ENCODE results near the gene ZNF74.
"Not testable (repeated sequence)": the region's sequence is repeated elsewhere in the genome, so short reads cannot be mapped to it uniquely, and the experiment has no call there.

Gene ZNF74

DNA sequence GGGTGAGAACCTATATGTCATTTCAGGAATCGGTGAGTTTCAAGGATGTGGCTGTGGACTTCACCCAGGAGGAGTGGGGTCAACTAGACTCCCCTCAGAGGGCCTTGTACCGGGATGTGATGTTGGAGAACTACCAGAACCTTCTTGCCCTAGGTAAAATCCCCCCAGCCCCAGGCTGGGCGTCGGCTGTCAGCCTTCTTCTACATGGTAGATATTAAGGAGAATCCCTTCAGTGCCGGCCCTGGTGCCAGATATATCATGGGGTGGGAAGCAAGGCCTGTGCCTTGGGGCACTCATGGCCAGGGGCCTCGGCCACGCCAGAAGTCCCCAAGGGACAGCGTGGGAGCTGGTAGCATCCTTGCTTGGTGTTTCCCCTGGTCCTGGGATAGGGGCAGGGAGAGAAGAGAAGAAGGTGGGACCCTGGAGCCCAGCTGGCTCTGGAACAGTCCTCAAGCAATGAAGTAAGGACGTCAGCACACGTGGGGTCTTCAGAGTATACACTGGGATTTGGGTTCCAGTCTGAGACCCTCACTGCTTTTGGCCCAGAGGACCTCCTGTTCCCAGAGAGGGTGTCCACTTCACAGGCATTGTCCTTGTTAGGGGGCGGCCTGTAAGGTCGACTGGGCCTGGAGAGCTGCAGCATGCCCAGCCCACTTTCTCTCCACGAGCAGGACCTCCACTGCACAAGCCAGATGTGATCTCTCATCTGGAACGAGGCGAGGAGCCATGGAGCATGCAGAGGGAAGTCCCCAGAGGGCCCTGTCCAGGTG, 6.8 kb downstream of the ZNF74 start:
- DNase-seq (ENCODE audit: low read depth in 3 of 3): no peak

DNA sequence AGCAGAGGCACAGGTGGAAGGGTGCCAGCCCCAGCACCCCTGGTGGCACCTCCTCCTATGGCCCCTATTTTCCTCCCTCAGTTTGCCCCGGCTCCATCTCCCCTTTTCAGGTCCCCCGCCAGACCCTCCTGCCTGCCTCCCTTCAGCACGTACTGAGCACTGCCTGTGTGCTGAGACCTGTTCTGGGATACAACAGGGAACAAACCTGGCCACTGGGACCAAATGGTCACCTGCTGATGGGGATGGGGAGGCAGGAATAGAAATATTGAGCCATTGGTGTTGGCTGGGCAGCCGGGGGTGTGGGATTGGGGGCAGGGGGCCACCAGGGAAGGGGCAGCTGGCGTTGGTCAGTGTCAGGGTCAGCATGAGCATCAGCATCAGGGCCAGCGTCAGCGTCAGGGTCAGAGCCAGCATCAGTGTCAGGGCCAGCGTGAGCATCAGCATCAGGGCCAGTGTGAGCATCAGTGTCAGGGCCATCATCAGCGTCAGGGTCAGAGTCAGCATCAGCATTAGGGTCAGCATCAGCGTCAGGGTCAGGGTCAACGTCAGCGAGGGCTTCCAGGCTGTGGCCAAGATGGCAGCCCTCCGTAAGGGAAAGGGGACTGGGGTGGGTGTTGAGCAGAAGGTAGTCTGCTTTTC, 7.5 kb downstream of the ZNF74 start:
- DNase-seq (ENCODE audit: low read depth in 3 of 3): no peak

DNA sequence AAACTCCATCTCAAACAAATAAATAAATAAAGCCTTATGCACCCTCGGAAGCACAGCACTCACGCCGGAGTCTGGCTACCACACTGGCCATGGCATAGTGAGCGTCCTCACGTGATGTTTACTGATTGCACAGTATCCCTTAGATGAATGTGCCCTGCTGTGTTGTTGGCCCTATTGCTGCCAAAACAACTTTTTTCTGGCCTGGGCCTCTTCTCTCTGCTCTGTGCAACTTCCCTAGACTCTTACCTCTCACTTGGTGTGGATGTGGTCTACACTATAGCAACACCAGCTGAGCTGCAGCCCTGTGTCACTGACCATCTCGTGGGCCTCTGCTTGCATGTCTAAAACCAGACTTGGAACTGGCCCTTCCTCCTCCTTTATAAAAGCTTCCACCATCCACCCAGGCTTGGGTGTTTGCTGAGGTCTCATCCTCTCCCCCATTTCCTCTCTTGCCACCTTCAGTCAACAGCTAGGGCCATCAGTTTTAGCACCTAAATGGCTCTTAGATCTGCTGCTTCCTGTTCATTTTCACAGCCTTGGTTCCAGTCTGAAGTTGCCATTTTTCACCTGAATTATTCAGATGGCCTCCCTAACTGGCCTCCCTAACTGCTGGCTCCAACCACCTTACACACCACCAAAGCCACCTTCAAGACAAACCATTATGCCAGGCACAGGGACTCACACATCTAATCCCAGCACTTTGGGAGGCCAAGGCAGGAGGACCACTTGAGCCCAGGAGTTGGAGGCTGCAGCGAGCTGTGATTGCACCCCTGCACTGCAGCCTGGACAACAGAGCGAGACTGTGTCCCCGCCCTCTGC, 9.2 kb downstream of the ZNF74 start:
- DNase-seq (ENCODE audit: low read depth in 3 of 3): no peak

DNA sequence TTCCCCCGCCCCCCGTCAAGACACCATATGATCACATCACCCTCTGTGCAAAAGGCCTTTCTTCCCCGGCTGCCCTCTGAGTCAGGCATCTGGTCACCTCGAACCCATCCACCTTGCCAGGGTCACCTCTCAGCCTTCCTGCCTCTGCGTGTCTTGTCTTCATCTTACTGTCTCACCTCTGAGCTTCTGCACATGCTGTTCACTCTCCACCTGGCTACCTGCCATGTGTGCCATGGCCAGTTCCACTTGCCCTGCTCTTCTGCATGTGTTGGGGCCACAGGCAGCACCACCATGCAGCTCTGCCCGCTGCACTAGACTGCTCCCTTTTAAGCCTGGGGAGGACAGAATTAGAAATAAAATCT, 9.8 kb downstream of the ZNF74 start:
- DNase-seq (ENCODE audit: low read depth in 3 of 3): no peak

DNA sequence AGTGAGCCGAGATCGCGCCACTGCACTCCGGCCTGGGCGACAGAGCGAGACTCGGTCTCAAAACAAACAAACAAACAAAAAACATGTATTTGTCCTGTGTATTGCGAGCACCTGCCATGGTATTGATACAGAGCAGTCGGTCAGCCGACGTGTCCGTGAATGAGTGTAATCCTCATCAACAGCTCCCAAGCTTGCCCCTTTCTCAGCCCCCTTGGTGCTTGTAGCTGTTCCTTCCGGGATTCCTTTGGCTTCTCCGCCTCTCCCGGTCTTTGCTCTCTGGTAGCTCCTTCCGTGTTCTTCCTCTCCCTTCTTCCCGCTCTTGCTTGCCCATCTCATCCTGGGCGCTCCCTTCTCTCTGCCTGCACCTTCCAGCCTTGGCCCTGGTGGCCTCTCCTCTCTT, 10.9 kb downstream of the ZNF74 start:
- no peak for DNase-seq (ENCODE audit: low read depth in 3 of 3)

DNA sequence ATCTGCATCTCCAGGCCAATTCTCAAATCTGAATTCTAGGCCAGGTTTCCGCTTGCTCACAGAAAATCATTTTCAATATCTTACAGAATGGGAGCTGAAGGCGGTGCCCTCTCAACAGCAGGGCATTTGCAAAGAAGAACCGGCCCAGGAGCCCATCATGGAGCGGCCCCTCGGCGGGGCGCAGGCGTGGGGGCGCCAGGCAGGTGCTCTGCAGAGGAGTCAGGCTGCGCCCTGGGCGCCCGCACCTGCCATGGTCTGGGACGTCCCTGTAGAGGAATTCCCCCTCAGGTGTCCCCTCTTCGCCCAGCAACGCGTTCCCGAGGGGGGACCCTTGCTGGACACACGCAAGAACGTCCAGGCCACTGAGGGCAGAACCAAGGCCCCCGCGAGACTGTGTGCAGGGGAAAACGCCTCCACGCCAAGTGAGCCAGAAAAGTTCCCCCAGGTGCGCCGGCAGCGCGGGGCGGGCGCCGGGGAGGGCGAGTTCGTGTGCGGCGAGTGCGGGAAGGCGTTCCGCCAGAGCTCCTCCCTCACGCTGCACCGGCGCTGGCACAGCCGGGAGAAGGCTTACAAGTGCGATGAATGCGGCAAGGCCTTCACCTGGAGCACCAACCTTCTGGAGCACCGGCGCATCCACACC, 11.5 kb downstream of the ZNF74 start:
- DNase-seq (ENCODE audit: low read depth in 3 of 3): no peak

DNA sequence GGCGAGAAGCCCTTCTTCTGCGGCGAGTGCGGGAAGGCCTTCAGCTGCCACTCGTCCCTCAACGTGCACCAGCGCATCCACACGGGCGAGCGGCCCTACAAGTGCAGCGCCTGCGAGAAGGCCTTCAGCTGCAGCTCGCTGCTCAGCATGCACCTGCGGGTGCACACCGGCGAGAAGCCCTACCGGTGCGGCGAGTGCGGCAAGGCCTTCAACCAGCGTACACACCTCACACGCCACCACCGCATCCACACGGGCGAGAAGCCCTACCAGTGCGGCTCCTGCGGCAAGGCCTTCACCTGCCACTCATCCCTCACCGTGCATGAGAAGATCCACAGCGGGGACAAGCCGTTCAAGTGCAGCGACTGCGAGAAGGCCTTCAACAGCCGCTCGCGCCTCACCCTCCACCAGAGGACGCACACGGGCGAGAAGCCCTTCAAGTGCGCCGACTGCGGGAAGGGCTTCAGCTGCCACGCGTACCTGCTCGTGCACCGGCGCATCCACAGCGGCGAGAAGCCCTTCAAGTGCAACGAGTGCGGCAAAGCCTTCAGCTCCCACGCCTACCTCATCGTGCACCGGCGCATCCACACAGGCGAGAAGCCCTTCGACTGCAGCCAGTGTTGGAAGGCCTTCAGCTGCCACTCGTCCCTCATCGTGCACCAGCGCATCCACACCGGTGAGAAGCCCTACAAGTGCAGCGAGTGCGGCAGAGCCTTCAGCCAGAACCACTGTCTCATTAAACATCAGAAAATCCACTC, 12.2 kb downstream of the ZNF74 start:
- DNase-seq (ENCODE audit: low read depth in 3 of 3): no peak

DNA sequence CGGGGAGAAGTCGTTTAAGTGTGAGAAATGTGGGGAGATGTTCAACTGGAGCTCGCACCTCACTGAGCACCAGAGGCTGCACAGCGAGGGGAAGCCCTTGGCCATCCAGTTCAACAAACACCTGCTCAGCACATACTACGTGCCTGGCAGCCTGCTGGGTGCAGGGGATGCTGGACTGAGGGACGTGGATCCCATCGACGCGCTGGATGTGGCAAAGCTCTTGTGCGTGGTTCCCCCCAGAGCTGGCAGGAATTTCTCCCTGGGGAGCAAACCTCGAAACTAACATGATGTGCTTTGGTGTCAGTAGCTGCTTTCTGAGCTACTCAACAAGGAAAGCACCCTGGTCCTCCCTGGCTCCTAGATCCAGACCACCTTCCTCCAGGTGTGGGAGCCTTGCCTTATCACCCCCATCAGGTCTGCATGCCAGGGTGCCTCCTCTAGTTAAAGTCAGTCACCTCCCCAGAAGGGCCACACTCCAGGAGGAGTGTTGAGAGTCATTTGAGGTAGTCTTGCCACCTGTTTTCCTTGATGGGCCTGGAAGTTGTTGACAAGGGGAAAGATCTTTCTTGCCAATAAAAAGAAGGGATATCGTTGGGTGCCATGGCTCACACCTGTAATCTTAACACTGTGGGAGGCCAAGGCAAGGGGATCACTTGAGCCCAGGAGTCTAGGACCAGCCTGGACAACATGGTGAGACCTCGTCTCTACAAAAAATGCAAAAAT, 12.9 kb downstream of the ZNF74 start:
- no peak for DNase-seq (ENCODE audit: low read depth in 3 of 3)

DNA sequence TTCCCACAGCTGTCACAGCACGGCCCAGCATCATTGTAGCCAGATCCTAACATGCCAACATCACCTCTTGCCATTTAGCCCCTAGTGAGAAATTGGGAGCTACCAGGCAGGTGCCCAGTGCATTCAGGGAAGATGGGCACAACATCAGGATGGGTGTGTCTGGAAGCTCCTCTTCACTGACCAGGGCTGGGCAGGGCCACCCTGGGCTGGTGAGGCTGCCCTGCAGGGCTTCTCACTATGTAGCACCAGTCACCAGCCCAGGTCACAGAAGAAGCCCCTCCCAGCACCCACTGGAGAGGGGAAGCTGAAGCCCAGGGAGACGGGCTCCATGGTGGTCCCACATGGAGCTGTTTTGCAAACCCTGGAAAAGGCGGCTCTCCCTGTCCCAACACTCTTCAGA, 13.9 kb downstream of the ZNF74 start:
- no peak for DNase-seq (ENCODE audit: low read depth in 3 of 3)

DNA sequence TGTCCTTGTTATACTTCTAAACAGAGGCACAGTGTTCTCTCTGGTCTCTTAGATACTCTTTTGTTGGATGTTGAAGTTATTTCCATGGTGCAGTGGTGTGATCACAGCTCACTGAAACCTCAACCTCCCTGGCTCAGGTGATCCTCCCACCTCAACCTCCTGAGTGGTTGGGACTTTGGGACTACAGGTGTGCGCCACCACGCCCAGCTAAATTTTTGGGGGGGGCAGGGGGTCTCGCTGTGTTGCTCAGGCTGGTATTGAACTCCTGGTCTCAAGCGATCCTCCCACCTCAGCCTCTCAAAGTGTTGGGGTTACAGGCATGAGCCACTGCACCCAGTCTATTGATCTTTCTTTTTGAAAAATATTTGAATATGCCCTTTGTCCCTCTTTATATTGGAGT, 14.9 kb downstream of the ZNF74 start:
- DNase-seq (ENCODE audit: low read depth in 3 of 3): no peak

DNA sequence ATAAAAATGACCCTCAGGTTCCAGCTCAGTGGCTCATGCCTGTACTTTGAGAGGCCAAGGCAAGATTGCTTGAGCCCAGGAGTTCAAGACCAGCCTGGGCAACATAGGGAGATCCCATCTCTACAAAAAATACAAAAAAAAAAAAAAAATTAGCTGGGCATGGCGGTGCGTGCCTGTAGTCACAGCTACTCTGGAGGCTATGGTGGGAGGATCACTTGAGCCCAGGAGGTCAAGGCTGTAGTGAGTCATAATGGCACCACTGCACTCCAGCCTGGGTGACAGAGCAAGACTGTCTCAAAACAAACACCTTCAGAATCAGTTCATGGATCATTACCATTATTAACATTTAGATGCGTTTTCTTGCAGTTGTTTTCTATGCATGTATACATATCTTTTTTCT, 15.4 kb downstream of the ZNF74 start:
- DNase-seq (ENCODE audit: low read depth in 3 of 3): not testable (repeated sequence)

DNA sequence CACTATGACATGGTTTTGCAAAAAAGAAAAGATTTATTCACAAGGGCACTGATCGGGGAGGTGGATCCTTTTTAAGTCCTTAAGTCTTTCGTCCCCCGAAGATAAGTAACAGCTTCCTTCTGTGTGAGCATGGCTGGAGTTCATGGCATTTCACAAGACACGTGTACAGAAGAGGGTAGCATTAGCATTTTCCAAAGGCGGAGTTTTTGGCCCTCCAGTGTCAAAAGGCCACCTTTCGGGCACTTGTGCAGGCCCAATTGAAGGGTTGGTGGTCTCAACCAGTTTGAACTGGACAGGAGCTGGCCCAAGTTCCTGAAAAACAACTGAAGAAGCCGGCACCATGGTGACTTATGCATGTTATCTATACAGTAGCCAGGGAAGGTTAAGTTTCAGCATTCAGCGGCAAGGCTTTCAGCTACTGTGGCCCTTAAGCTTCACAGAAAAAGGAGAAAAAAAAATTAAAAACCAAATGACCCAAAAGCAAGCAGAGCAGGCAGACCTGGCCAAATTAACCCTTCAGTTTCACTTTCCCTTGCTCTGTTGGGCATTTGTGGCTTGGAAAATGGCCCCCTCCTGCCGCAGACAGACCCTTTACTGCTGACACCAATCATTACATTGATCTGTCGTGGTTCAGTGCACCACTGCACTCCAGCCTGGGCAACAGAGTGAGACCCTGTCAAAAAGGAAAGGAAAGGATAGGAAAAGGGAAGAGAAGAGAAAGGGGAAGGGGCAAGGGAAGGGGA, 18.7 kb downstream of the ZNF74 start:
- DNase-seq (ENCODE audit: low read depth in 3 of 3): no peak

DNA sequence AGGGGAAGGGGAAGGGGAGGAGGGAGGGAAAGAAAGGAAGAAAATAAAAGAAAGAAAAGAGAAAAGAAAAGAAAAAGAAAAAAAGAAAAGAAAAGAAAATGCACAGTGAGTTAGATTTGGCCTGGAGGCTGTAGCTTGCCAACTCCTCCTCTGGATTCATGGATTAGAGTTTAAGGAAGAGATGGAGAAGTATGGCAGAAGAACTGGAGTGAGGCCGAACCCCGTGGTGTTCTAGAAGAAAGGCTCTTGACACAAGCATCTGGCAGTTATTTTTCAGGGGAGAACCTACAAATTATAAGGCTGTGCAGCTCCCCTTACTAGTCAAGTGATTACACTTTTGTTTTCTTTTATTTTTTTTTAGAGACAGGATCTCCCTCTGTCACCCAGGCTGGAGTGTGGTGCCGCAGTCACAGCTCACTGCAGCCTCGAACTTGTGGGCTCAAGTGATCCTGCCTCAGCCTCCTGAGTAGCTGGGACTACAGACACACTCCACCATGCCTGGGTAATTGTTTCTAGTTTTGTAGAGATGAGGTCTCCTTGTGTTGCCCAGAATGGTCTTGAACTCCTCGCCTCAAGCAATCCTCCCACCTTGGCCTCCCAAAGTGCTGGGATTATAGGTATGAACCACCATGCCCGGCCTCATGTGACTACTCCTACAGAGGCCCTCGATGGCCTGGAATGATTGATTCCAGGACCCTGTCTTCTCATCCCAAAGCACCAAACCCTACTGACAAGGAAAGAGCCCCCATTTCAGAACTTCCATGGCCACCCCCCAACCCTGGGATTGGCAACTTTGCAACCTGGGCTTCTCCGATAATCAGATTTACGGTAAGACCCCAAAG, 19.5 kb downstream of the ZNF74 start:
- no peak for DNase-seq (ENCODE audit: low read depth in 3 of 3)

DNA sequence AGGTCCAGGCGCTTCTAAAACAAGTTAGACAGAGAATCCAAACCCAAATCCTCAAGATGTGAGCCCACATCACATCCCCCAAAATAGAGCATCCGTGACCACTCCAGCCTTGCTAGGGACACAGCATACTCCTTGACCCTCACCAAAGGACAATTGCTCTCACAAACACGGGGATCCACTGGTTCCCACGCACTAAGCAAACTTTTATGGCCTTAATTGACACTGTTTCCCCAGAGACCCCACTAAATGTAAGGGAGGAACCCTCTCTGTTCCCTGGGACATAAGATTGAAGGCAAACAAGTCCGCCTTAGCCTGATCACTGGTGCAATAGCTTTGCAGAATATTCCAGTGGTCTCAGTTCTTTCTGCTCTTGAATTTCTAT, 20.1 kb downstream of the ZNF74 start:
- no peak for DNase-seq (ENCODE audit: low read depth in 3 of 3)

DNA sequence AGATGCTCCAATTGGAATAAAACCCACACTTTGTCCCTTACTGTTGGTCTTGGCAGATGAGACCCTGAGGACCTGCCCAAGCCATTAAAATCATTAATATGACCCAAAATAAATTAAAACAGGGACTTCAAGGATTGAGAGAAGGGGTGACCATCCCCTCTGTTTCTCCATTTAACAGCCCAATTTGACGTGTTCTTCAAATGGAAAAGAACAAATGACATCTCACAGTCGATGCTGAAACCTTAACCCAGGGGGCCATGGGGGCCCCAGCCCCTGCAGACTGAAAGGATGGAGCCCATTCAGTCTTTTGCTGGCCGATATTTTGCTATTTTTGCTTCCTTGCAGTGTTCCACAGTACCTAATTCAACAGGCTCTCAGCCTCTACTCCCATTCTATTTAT, 20.5 kb downstream of the ZNF74 start:
- DNase-seq (ENCODE audit: low read depth in 3 of 3): no peak

DNA sequence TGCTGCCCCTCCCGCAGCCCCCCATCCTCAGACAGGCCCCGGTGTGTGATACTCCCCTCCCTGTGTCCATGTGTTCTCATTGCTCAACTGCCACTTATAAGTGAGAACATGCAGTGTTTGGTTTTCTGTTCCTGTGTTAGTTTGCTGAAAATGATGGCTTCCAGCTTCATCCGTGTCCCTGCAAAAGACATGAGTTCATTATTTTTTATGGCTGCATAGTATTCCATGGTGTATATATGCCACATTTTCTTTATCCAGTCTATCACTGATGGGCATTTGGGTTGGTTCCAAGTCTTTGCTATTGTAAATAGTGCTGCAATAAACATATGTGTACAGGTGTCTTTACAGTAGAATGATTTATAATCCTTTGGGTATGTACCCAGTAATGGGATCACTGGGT, 21.3 kb downstream of the ZNF74 start:
- not testable (repeated sequence) for DNase-seq (ENCODE audit: low read depth in 3 of 3)

DNA sequence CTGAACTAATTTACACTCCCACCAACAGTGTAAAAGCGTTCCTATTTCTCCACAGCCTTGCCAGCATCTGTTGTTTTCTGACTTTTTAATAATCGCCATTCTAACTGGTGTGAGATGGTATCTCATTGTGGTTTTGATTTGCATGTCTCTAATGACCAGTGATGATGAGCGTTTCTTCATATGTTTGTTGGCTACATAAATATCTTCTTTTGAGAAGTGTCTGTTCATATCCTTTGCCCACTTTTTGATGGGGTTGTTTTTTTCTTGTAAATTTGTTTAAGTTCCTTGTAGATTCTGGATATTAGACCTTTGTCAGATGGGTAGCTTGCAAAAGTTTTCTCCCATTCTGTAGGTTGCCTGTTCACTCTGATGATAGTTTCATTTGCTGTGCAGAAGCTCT, 21.7 kb downstream of the ZNF74 start:
- not testable (repeated sequence) for DNase-seq (ENCODE audit: low read depth in 3 of 3)

DNA sequence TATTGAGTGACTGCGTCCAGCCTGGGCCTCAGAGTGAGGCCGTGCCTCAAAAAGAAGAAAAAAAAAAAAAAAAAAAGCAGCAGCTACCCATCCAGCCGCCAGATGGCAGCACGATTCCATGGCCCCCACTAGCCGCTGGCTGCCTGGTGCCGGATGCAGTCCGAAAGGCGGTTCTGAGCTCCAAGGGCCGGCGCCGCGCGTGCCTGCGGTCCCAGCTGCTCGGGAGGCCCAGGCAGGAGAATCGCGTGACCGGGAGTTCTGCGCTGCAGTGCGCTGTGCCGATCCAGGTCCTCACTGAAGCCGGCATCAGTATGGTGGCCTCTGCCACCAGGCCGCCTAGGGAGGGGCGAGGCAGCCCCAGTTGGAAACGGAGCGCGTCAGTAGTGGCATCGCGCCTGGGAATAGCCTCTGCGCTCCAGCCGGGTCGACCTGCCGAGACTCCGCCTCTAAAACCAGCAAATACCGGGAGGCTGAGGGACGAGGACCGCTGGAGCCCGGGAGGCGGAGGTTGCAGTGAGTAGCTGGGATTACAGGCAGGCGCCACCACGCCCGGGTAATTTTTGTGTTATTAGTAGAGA, 24.3 kb downstream of the ZNF74 start:
- peak; percentile 42 to 65 (median 42) for DNase-seq (ENCODE audit: low read depth in 3 of 3)

DNA sequence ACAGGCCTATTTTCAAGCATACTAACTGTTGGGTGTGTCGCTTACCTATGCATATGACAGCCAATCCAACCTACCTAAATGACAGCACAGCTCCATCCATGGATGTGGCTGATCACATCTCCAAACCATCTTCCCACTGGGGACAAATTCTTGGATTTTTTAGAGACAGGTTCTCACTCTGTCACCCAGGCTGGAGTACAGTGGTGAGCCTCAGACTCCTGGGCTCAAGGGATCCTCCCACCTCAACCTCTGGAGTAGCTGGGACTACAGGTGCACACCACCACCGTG, 25.7 kb downstream of the ZNF74 start:
- no peak for DNase-seq (ENCODE audit: low read depth in 3 of 3)

Measured in stimulated activated CD4-positive, alpha-beta T cell treated with anti-CD3 and anti-CD28 coated beads, TNF-alpha, amount 100 ng/mL, for 24 hours (primary cell).